HCT116 (cell line): ENCODE data around the gene RXRA. TPM values are rescaled to one million over a fixed set of nuclear protein-coding genes. Genes with fewer than 3 reads are reported as not detected.

Experiments
- ATAC-seq: fragments of 200-7000 bp; cut with Tn5 transposase; 2 replicates; pipeline ENCODE4 v1.9.1; 2020; ENCODE audit warnings: mild to moderate bottlenecking, moderate library complexity
- BruUV-seq: library from RNA; stranded (reverse); fragments of 400-500 nt; replicated peaks from 2 replicates; lab custom pipeline; 2021; lab: Mats Ljungman, UMichigan
- CTCF ChIA-PET: fragments of 300-600 bp; sonication (Branson Sonifier 250); formaldehyde crosslinking; loops from one replicate; lab custom pipeline; 2021; ENCODE audit warnings: antibody characterized with exemption; lab: Charles Lee
- POLR2A ChIA-PET: fragments of 300-600, 350-600 bp; sonication (Branson Sonifier 250); formaldehyde crosslinking; loops from one replicate; lab custom pipeline; 2021; ENCODE audit warnings: antibody characterized with exemption; lab: Charles Lee
- RAD21 ChIA-PET, 2 experiments: fragments of 300-600 bp; sonication (Branson Sonifier 250); formaldehyde crosslinking; loops; one replicate each; lab custom pipeline; 2023; ENCODE audit warnings: low total read pairs in 2 of 2; ENCODE audit not compliant: uncharacterized antibody in 2 of 2, unreplicated experiment in 2 of 2, low non-redundant PET in 1 of 2; lab: Charles Lee
- DNase-seq: peaks from one replicate; pipeline ENCODE4 v3.0.0-alpha.2; 2010; ENCODE audit warnings: low read depth, low spot score
- H2AFZ ChIP-seq: fragments of 200-600 bp; shearing (Covaris generic), sonication (generic); 2 replicates; pipeline ENCODE4 v1.6.1; 2017; ENCODE audit warnings: low read depth, mixed run types, mixed read lengths, antibody characterized with exemption, low read length; ENCODE audit not compliant: poor library complexity, severe bottlenecking
- H3K27ac ChIP-seq: 2 replicates; pipeline ENCODE4 v1.5.1; 2012; ENCODE audit warnings: low read depth, low read length
- H3K27me3 ChIP-seq: fragments of 200-600 bp; sonication (generic); 2 replicates; pipeline ENCODE4 v1.6.1; 2016; ENCODE audit warnings: mixed run types, low read length, mixed read lengths; ENCODE audit not compliant: insufficient read depth
- H3K36me3 ChIP-seq, 2 experiments: fragments of 200-500 bp in 1 of 2; fragments of 200-600 bp in 1 of 2; sonication (Bioruptor generic) in 1 of 2; sonication (generic) in 1 of 2; 2 replicates each; pipeline versions ENCODE4 v1.5.1 to v1.6.1; 2014 to 2016; ENCODE audit warnings: low read length in 2 of 2, inconsistent platforms in 1 of 2, mixed read lengths in 1 of 2, mixed run types in 1 of 2; ENCODE audit not compliant: insufficient read depth in 2 of 2, control insufficient read depth in 1 of 2
- H3K4me1 ChIP-seq, 2 experiments: fragments of 200-600 bp in 1 of 2; sonication (generic) in 1 of 2; 2 replicates each; pipeline versions ENCODE4 v1.5.1 to v1.6.1; 2012 to 2017; ENCODE audit warnings: low read length in 2 of 2, inconsistent platforms in 1 of 2, mild to moderate bottlenecking in 1 of 2, mixed read lengths in 1 of 2, mixed run types in 1 of 2, moderate library complexity in 1 of 2; ENCODE audit not compliant: insufficient read depth in 2 of 2, control insufficient read depth in 1 of 2
- H3K4me2 ChIP-seq: fragments of 200-600 bp; sonication (generic); 2 replicates; pipeline ENCODE4 v1.6.1; 2017; ENCODE audit warnings: mixed run types, low read length, mixed read lengths
- H3K4me3 ChIP-seq, 2 experiments: fragments of 200-600 bp in 1 of 2; sonication (generic) in 1 of 2; replicated peaks in 1 of 2; 2 replicates each; pipeline ENCODE4 v1.5.1; 2011 to 2016; ENCODE audit warnings: low read length in 2 of 2, control low read depth in 1 of 2, low read depth in 1 of 2, mild to moderate bottlenecking in 1 of 2, mixed read lengths in 1 of 2, mixed run types in 1 of 2
- H3K79me2 ChIP-seq: fragments of 200-600 bp; sonication (generic); 2 replicates; pipeline ENCODE4 v1.6.1; 2017; ENCODE audit warnings: mild to moderate bottlenecking, mixed run types, low read length, moderate library complexity, mixed read lengths; ENCODE audit not compliant: insufficient read depth
- H3K9ac ChIP-seq: fragments of 200-600 bp; sonication (generic); 2 replicates; pipeline ENCODE4 v1.6.1; 2016; ENCODE audit warnings: low read length, mixed read lengths
- H3K9me2 ChIP-seq: fragments of 200-600 bp; sonication (generic), shearing (Covaris generic); 2 replicates; pipeline ENCODE4 v1.6.1; 2017; ENCODE audit warnings: mixed run types, mild to moderate bottlenecking, moderate library complexity; ENCODE audit not compliant: insufficient read depth
- H3K9me3 ChIP-seq, 2 experiments: fragments of 200-500 bp in 1 of 2; fragments of 200-600 bp in 1 of 2; sonication (Bioruptor generic) in 1 of 2; sonication (generic) in 1 of 2; 2 replicates each; pipeline ENCODE4 v1.6.1; 2014 to 2017; ENCODE audit warnings: low read length in 2 of 2, mixed read lengths in 2 of 2, inconsistent platforms in 1 of 2, low read depth in 1 of 2, mild to moderate bottlenecking in 1 of 2, mixed run types in 1 of 2, moderate library complexity in 1 of 2; ENCODE audit not compliant: control insufficient read depth in 1 of 2, insufficient read depth in 1 of 2
- H4K20me1 ChIP-seq: fragments of 200-600 bp; sonication (generic), shearing (Covaris generic); 2 replicates; pipeline ENCODE4 v1.6.1; 2017; ENCODE audit warnings: mixed run types, mild to moderate bottlenecking, moderate library complexity; ENCODE audit not compliant: insufficient read depth
- CEBPB ChIP-seq: IDR thresholded peaks from 2 replicates; pipeline ENCODE4 v1.6.1; 2012; ENCODE audit warnings: low read depth
- EGR1 ChIP-seq: IDR thresholded peaks from 2 replicates; pipeline ENCODE4 v1.6.1; 2012; ENCODE audit warnings: low read depth
- ELF1 ChIP-seq: IDR thresholded peaks from 2 replicates; pipeline ENCODE4 v1.6.1; 2012; ENCODE audit warnings: low read depth, borderline replicate concordance
- EZH2phosphoT487 ChIP-seq: fragments of 200-600 bp; IDR thresholded peaks from 2 replicates; pipeline ENCODE4 v1.6.1; 2018; ENCODE audit warnings: antibody characterized with exemption, borderline replicate concordance
- FOSL1 ChIP-seq: IDR thresholded peaks from 2 replicates; pipeline ENCODE4 v1.6.1; 2012; ENCODE audit warnings: low read depth
- JUND ChIP-seq: IDR thresholded peaks from 2 replicates; pipeline ENCODE4 v1.6.1; 2012
- POLR2AphosphoS5 ChIP-seq: IDR thresholded peaks from 2 replicates; pipeline ENCODE4 v1.6.1; 2011; ENCODE audit warnings: mild to moderate bottlenecking, low read depth, low read length, moderate library complexity
- SP1 ChIP-seq: IDR thresholded peaks from 2 replicates; pipeline ENCODE4 v1.6.1; 2012; ENCODE audit warnings: low read depth
- SRF ChIP-seq: IDR thresholded peaks from 2 replicates; pipeline ENCODE4 v1.6.1; 2012; ENCODE audit warnings: low read depth
- TCF7L2 ChIP-seq: IDR thresholded peaks from 2 replicates; pipeline ENCODE4 v1.7.0; 2011; ENCODE audit warnings: borderline replicate concordance, inconsistent platforms; ENCODE audit not compliant: insufficient read depth, insufficient read length; ENCODE audit errors: extremely low read depth
- ZFX ChIP-seq: fragments of 450-650 bp; IDR thresholded peaks from 2 replicates; pipeline ENCODE4 v1.6.1; 2017
- intact Hi-C: fragments of 100-400 bp; cut with micrococcal nuclease; formaldehyde crosslinking; loops from 2 replicates; pipeline ENCODE4 v1.10.0; 2022
- total RNA-seq: library from RNA; stranded (reverse); gene quantifications from one replicate; pipeline ENCODE4 v1.2.1, GENCODE V29; 2021; ENCODE audit not compliant: unreplicated experiment
- TF ChIP-seq, protein P1 (sequence below): IDR thresholded peaks from 2 replicates; pipeline ENCODE4 v1.6.1; 2012; ENCODE audit warnings: low read depth
- TF ChIP-seq, protein P2 (sequence below): IDR thresholded peaks from 2 replicates; pipeline ENCODE4 v1.6.1; 2012

Gene RXRA
- total RNA-seq, 1 experiment from 2014 or later = 43.9 TPM

DNA sequence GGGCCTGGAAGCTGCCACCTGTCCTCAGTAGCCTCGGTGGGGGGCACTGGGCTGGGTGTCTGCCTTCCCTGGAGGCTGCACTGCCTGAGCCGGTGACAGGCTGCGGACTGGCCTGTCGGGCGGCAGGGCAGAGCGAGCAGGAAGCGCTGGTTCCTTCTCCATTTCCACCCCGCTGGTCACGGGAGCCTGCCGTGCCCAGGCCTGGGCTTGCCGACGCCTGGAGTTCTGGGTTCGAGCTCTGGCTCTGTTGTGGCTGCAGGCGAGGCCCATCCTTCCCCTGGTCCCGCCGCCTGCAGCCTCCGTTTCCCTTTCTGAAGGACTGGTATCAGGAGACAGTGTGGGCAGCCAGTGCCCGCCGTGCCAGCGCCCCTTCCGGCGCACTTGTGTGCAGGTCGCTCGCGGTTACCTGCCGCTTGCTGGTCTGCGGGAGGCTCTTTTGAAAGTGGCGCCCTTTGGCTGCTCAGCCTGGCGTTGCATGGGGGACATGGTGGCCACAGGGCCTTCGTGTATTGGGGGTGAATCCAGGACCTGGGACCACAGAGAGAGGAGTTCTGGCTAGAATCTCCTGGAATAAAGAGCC lies 34.0 kb downstream of the RXRA start (continued):
- TF ChIP-seq, protein P1, sequence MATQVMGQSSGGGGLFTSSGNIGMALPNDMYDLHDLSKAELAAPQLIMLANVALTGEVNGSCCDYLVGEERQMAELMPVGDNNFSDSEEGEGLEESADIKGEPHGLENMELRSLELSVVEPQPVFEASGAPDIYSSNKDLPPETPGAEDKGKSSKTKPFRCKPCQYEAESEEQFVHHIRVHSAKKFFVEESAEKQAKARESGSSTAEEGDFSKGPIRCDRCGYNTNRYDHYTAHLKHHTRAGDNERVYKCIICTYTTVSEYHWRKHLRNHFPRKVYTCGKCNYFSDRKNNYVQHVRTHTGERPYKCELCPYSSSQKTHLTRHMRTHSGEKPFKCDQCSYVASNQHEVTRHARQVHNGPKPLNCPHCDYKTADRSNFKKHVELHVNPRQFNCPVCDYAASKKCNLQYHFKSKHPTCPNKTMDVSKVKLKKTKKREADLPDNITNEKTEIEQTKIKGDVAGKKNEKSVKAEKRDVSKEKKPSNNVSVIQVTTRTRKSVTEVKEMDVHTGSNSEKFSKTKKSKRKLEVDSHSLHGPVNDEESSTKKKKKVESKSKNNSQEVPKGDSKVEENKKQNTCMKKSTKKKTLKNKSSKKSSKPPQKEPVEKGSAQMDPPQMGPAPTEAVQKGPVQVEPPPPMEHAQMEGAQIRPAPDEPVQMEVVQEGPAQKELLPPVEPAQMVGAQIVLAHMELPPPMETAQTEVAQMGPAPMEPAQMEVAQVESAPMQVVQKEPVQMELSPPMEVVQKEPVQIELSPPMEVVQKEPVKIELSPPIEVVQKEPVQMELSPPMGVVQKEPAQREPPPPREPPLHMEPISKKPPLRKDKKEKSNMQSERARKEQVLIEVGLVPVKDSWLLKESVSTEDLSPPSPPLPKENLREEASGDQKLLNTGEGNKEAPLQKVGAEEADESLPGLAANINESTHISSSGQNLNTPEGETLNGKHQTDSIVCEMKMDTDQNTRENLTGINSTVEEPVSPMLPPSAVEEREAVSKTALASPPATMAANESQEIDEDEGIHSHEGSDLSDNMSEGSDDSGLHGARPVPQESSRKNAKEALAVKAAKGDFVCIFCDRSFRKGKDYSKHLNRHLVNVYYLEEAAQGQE = no peak
- TF ChIP-seq ZFX (no peak), FOSL1 (no peak), TCF7L2 (no peak), SRF (no peak), EGR1 (no peak), CEBPB (no peak), ELF1 (no peak), POLR2AphosphoS5 (no peak)
- TF ChIP-seq, protein P2, sequence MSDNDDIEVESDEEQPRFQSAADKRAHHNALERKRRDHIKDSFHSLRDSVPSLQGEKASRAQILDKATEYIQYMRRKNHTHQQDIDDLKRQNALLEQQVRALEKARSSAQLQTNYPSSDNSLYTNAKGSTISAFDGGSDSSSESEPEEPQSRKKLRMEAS = no peak

DNA sequence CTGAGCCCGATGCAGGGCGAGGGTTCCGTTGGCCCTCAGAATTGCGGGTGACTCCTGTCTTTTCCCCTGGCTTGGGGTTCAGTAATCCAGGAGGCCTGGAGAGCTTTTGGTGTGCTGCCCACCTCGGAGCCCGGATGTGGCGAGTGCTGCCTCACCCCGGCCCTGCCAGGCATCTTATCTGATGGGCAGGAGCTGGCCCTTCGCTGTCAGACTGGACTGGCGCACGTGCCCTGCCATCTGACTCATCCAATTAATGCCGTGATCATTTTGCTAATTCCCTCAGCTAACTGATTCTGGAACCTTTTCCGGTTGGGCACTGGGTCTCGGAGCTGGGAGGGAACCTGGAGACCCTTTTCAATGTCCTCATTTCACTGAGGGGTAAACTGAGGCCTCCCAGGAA lies 34.6 kb downstream of the RXRA start:
- Histone ChIP-seq H3K27me3 (no peaks in the 10 kb centered on the region), H2AFZ (no peak overlapping the region), H3K4me3 (no peak overlapping the region), H3K79me2 (peaks cover 51% of the 10 kb centered on the region), H3K9me3 (no peaks in the 10 kb centered on the region), H4K20me1 (no peaks in the 10 kb centered on the region), H3K27ac (no peak overlapping the region), H3K4me1 (peaks cover 32 to 40% of the 10 kb centered on the region in 2 experiments), H3K9ac (no peak overlapping the region), H3K4me2 (no peak overlapping the region), H3K36me3 (no peaks in the 10 kb centered on the region), H3K9me2 (no peaks in the 10 kb centered on the region)
- no peak for TF ChIP-seq EZH2phosphoT487
- no peak for TF ChIP-seq ELF1
- TF ChIP-seq SP1 = no peak
- TF ChIP-seq JUND = no peak
- TF ChIP-seq, protein P1 = no peak
- TF ChIP-seq CEBPB = no peak
- CTCF ChIA-PET = no interaction called here
- intact Hi-C loops = no loop called here
- ATAC-seq (no peak), DNase-seq (no peak)
- POLR2A ChIA-PET = no interaction called here
- no TSS peak for BruUV-seq
- RAD21 ChIA-PET = no interaction called here
